Psoas muscle (tissue), 8 donors: ENCODE results near the gene DENND1A. TPM values are rescaled to one million over a fixed set of nuclear protein-coding genes. Genes with fewer than 3 reads are reported as not detected.

Experiments used
- ATAC-seq, 4 donors: fragments of 200-7000 bp; cut with Tn5 transposase; one replicate each; pipeline ENCODE4 v1.9.1; 2020; ENCODE audit warnings: moderate library complexity in 3 of 4, mild to moderate bottlenecking in 2 of 4
- DNase-seq, 2 donors: peaks; one replicate each; pipeline ENCODE4 v3.0.0-alpha.2; 2020
- H3K27ac ChIP-seq: fragments of 200-600 bp; one replicate; pipeline ENCODE4 v1.8.0; 2022
- H3K27me3 ChIP-seq, 3 donors: fragments of 200-600 bp in 1 of 3; one replicate each; pipeline versions ENCODE4 v1.6.1 to v1.8.0; 2013 to 2022; ENCODE audit warnings: low read length in 2 of 3, mild to moderate bottlenecking in 2 of 3, moderate library complexity in 1 of 3; ENCODE audit not compliant: insufficient read depth in 3 of 3
- H3K36me3 ChIP-seq, 2 donors: fragments of 200-600 bp in 1 of 2; one replicate each; pipeline versions ENCODE4 v1.6.1 to v1.8.0; 2013 to 2022; ENCODE audit warnings: low read depth in 1 of 2, mild to moderate bottlenecking in 1 of 2, moderate library complexity in 1 of 2; ENCODE audit not compliant: insufficient read depth in 1 of 2
- H3K4me1 ChIP-seq: fragments of 200-600 bp; one replicate; pipeline ENCODE4 v1.8.0; 2022
- H3K4me3 ChIP-seq: fragments of 200-600 bp; one replicate; pipeline ENCODE4 v1.8.0; 2022; ENCODE audit warnings: mild to moderate bottlenecking
- H3K9me3 ChIP-seq: fragments of 200-600 bp; one replicate; pipeline ENCODE4 v1.8.0; 2022
- CTCF ChIP-seq: fragments of 200-600 bp; IDR thresholded peaks from one replicate; pipeline ENCODE4 v1.8.0; 2022; ENCODE audit warnings: antibody characterized with exemption
- WGBS, 3 donors: extraction: QIAGEN DNeasy Blood & Tissue Kit; methylation state at CpG; one replicate each; pipeline versions ENCODE4 v1.1.6 to v1.1.7; 2013; 5-methylcytosine and 5-hydroxymethylcytosine counted together
- intact Hi-C, 2 donors: fragments of 100-400 bp; cut with DNase I; formaldehyde crosslinking; loops; one replicate each; pipeline versions ENCODE4 v1.11.0 to v1.14.2; 2022
- polyA plus RNA-seq, 3 donors: library from polyadenylated mRNA; stranded (reverse); fragments of 200-250 nt; gene quantifications; one replicate each; pipeline ENCODE4 v1.2.3, GENCODE V29; 2013
- total RNA-seq, 4 donors: library from RNA; stranded (reverse); fragmentation: NEBNext Ultra II Directional in 2 of 4; extraction: Animal tissue kit (Norgen Biotek cat#: 25700) in 2 of 4; gene quantifications; one replicate each; pipeline versions ENCODE4 v1.2.1 to v1.2.4, GENCODE V29; 2021 to 2023
- donor health status: healthy with polysubstance abuse.
- donor health status: DM: no; HTN: no; CAD: no; lungs with moderate emphysema.
- donor health status: Bipolar disorder and iron deficiency.
- donor health status: healthy.
- donor health status: DM: yes; HTN: yes; CAD: no.
- donor health status: DM: no; HTN: no; CAD: no.
- donor health status: DM: no; HTN: no; CAD: no.
- donor health status: DM: yes; HTN: yes; CAD: no.

Gene DENND1A
- total and polyA plus RNA-seq, 7 donors, result 6.1 to 17.3 (median 13.9) TPM

- Histone ChIP-seq H3K9me3 (no peaks in the 10 kb centered on the region), H3K27me3 (no peaks in the 10 kb centered on the region), H3K27ac (no peak overlapping the region), H3K36me3 (no peaks in the 10 kb centered on the region), H3K4me3 (no peak overlapping the region), H3K4me1 (no peaks in the 10 kb centered on the region)
- 85 to 98% (median 88%) methylated on average over 4 of the region's 4 CpGs for WGBS, 3 donors
- DNase-seq (no peak), ATAC-seq (no peak)
- intact Hi-C loops, result no loop called here
- TF ChIP-seq CTCF, result no peak
These were observed 537.1 kb downstream of the DENND1A start for GRCh38 chr9:123392802-123393201.

GRCh38 chr9:123391946-123392345 lies 538.0 kb downstream of the DENND1A start:
- DNase-seq (no peak), ATAC-seq (no peak)
- Histone ChIP-seq H3K36me3 (no peaks in the 10 kb centered on the region), H3K4me3 (no peak overlapping the region), H3K9me3 (no peaks in the 10 kb centered on the region), H3K27me3 (no peaks in the 10 kb centered on the region), H3K27ac (no peak overlapping the region), H3K4me1 (no peaks in the 10 kb centered on the region)
- no peak for TF ChIP-seq CTCF
- WGBS, 3 donors, result 88 to 90% (median 88%) methylated on average over 28 of the region's 28 CpGs
- intact Hi-C loops, result no loop called here

- intact Hi-C loops, result no loop called here
- TF ChIP-seq CTCF, result no peak
- Histone ChIP-seq H3K36me3 (no peaks in the 10 kb centered on the region), H3K9me3 (no peaks in the 10 kb centered on the region), H3K27ac (no peak overlapping the region), H3K4me1 (no peaks in the 10 kb centered on the region), H3K4me3 (no peak overlapping the region), H3K27me3 (no peaks in the 10 kb centered on the region)
- ATAC-seq (no peak), DNase-seq (no peak)
- 87 to 96% (median 93%) methylated on average over 5 of the region's 5 CpGs for WGBS, 3 donors
These were observed 538.7 kb downstream of the DENND1A start for GRCh38 chr9:123391233-123391632.

- H3K9me3 ChIP-seq, result no peaks in the 10 kb centered on the region
- no peak overlapping the region for H3K27ac ChIP-seq
- intact Hi-C loops, result no loop called here
- H3K27me3 ChIP-seq, result no peaks in the 10 kb centered on the region
- H3K4me3 ChIP-seq, result no peak overlapping the region
- TF ChIP-seq CTCF, result no peak
- ATAC-seq, result no peak
- no peaks in the 10 kb centered on the region for H3K36me3 ChIP-seq
- H3K4me1 ChIP-seq, result no peaks in the 10 kb centered on the region
- WGBS, 3 donors, result 85 to 89% (median 88%) methylated on average over 23 of the region's 23 CpGs
- no peak for DNase-seq
These were observed 539.4 kb downstream of the DENND1A start for GRCh38 chr9:123390337-123391135.

- WGBS, 3 donors, result 77 to 83% (median 81%) methylated on average over 8 to 12 of the region's 12 CpGs
- Histone ChIP-seq H3K36me3 (no peaks in the 10 kb centered on the region), H3K9me3 (no peaks in the 10 kb centered on the region), H3K27ac (no peak overlapping the region), H3K4me1 (no peaks in the 10 kb centered on the region), H3K4me3 (no peak overlapping the region), H3K27me3 (no peaks in the 10 kb centered on the region)
- TF ChIP-seq CTCF, result no peak
- DNase-seq, result no peak
- intact Hi-C loops, result no loop called here
- no peak for ATAC-seq
These were observed 540.2 kb downstream of the DENND1A start for GRCh38 chr9:123389698-123390097.
